ENCODE data around the gene SYTL3. TPM values are rescaled to one million over a fixed set of nuclear protein-coding genes. Genes with fewer than 3 reads are reported as not detected.
A peak's percentile ranks its signal among the peaks of the same experiment; 100 is the strongest.

SYTL3 gene
- total RNA-seq, 4 donors from 2014 or later, result 4.8 to 10.1 (median 7.6) TPM

DNA sequence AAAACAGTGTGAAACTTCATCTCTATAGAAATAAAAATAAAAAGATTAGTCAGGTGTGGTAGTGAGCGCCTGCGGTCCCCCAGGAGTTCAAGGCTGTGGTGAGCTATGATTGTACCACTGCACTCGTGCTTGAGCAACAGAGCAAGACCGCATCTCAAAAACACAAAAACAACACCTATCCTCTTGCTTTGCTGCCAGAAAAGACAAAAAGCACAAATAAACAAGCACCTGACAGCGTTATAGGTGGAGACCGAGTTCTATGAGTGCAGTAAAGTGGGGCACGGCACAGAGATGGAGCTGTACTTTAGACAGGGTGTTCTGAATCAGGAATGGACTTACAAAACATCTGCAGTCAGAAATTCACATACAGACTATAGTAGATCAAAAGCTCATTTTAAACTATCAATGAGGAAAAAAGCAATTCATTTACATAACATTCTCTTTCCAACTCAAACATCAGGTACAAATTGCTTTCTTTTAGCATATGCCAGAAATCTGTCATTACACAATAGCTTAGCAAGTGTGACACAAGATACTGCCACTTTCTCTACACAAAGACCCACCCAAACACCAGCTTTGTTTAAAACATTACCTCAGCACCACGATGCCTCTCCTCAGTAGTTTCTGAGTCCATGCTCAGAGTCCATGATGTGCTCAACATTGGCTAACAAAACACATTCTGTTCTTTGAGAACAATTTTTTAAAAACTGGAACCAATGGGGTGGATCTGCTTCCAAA lies 159.3 kb downstream of the SYTL3 start:
- DNase-seq (ENCODE audit: extremely low spot score), result no peak
- Histone ChIP-seq H3K27ac (replicated peaks in 1 of 4) (peak overlapping the region; percentile 46 to 60 (median 56)), H3K4me1 (peaks cover 48 to 86% (median 80%) of the 10 kb centered on the region in 4 donors), H3K4me3 (no peak overlapping the region), H3K9me3 (no peaks in the 10 kb centered on the region), H3K27me3 (no peaks in the 10 kb centered on the region), H3K36me3 (peaks cover 0 to 22% (median 7%) of the 10 kb centered on the region in 4 donors)
- TF ChIP-seq POLR2A (IDR thresholded peaks at IDR 0.05; ENCODE audit: low read depth) (no peak), POLR2AphosphoS5 (IDR thresholded peaks at IDR 0.05) (peak; percentile 52 to 54), EP300 (IDR thresholded peaks at IDR 0.05) (peak; percentile 60)
- TF ChIP-seq, protein P1, sequence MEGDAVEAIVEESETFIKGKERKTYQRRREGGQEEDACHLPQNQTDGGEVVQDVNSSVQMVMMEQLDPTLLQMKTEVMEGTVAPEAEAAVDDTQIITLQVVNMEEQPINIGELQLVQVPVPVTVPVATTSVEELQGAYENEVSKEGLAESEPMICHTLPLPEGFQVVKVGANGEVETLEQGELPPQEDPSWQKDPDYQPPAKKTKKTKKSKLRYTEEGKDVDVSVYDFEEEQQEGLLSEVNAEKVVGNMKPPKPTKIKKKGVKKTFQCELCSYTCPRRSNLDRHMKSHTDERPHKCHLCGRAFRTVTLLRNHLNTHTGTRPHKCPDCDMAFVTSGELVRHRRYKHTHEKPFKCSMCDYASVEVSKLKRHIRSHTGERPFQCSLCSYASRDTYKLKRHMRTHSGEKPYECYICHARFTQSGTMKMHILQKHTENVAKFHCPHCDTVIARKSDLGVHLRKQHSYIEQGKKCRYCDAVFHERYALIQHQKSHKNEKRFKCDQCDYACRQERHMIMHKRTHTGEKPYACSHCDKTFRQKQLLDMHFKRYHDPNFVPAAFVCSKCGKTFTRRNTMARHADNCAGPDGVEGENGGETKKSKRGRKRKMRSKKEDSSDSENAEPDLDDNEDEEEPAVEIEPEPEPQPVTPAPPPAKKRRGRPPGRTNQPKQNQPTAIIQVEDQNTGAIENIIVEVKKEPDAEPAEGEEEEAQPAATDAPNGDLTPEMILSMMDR (IDR thresholded peaks at IDR 0.05), result no peak
- 82% methylated on average over 8 of the region's 8 CpGs for WGBS
- intact Hi-C loops (cut with DNase I), result no loop called here

GRCh38 chr6:158810155-158811095 lies 160.6 kb downstream of the SYTL3 start:
- no peak for DNase-seq (ENCODE audit: extremely low spot score)
- WGBS, result 73% methylated on average over 9 of the region's 9 CpGs
- Histone ChIP-seq H3K4me1 (peaks cover 57 to 92% (median 88%) of the 10 kb centered on the region in 4 donors), H3K27ac (replicated peaks in 1 of 4) (peak overlapping the region in 3 of 4 donors; percentile 53 to 60 (median 60)), H3K4me3 (no peak overlapping the region), H3K36me3 (peaks cover 0 to 26% (median 7%) of the 10 kb centered on the region in 4 donors), H3K9me3 (no peaks in the 10 kb centered on the region), H3K27me3 (no peaks in the 10 kb centered on the region)
- TF ChIP-seq POLR2A (IDR thresholded peaks at IDR 0.05; ENCODE audit: low read depth), result no peak
- TF ChIP-seq EP300 (IDR thresholded peaks at IDR 0.05), result no peak
- TF ChIP-seq, protein P1 (IDR thresholded peaks at IDR 0.05), result no peak
- intact Hi-C loops (cut with DNase I), result no loop called here

GRCh38 chr6:158812611-158813010 lies 162.8 kb downstream of the SYTL3 start:
- WGBS, result 83% methylated on average over 5 of the region's 5 CpGs
- Histone ChIP-seq H3K36me3 (peaks cover 0 to 21% (median 5%) of the 10 kb centered on the region in 4 donors), H3K9me3 (no peaks in the 10 kb centered on the region), H3K27me3 (no peaks in the 10 kb centered on the region), H3K27ac (replicated peaks in 1 of 4) (peak overlapping the region in 1 of 4 donors; percentile 31), H3K4me3 (peak overlapping the region in 1 of 4 donors; percentile 69), H3K4me1 (peaks cover 68 to 99% (median 94%) of the 10 kb centered on the region in 4 donors)
- TF ChIP-seq, protein P1 (IDR thresholded peaks at IDR 0.05), result no peak
- TF ChIP-seq POLR2AphosphoS5 (IDR thresholded peaks at IDR 0.05) (no peak), EP300 (IDR thresholded peaks at IDR 0.05) (no peak), POLR2A (IDR thresholded peaks at IDR 0.05; ENCODE audit: low read depth) (no peak)
- no peak for DNase-seq (ENCODE audit: extremely low spot score)
- intact Hi-C loops (cut with DNase I), result no loop called here

DNA sequence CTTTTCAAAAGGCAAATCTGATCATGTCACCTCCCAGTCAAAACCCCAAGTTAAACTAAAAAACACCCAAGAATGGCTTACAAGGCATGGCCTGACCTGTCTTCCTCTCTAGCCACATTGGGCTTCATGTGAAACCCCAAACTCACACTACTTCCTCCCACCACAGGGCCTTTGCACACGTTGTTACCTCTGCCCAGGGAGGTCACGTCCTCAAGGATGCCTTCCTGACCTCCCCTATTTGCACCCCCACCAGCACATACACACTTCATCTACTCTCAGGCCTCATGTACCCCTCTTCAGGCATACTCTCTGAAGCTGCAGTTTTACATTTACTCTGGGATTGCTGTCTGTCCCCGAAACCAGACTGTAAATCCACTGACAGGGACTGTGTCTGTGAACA lies 163.2 kb downstream of the SYTL3 start:
- WGBS, result 84% methylated on average over 3 of the region's 3 CpGs
- no peak for TF ChIP-seq POLR2A (IDR thresholded peaks at IDR 0.05; ENCODE audit: low read depth)
- TF ChIP-seq EP300 (IDR thresholded peaks at IDR 0.05), result no peak
- TF ChIP-seq POLR2AphosphoS5 (IDR thresholded peaks at IDR 0.05), result no peak
- TF ChIP-seq, protein P1 (IDR thresholded peaks at IDR 0.05), result no peak
- intact Hi-C loops (cut with DNase I), result no loop called here
- peak overlapping the region in 3 of 4 donors; percentile 9 to 100 (median 47) for H3K27ac ChIP-seq (replicated peaks in 1 of 4)
- H3K36me3 ChIP-seq, result peaks cover 0 to 17% (median 3%) of the 10 kb centered on the region in 4 donors
- no peaks in the 10 kb centered on the region for H3K9me3 ChIP-seq
- H3K4me1 ChIP-seq, result peaks cover 68 to 95% (median 91%) of the 10 kb centered on the region in 4 donors
- no peaks in the 10 kb centered on the region for H3K27me3 ChIP-seq
- DNase-seq (ENCODE audit: extremely low spot score), result no peak
- H3K4me3 ChIP-seq, result peak overlapping the region in 2 of 4 donors; percentile 69 to 93

Small RNA genes within 50 kb of the gene (small RNA-seq; reads per million reads assigned to genes)
- gene MIR3918 (0 reads per million in 3 donors), gene MIR7161 (0 reads per million in 3 donors)

Other genes starting within 250 kb of the SYTL3 start
- gene TMEM181, start 90.0 kb upstream of the SYTL3 start, total RNA-seq, result 10 to 100 TPM; 21.6 to 31.6 (median 26.0) TPM
- gene DYNLT1, start 5.3 kb upstream of the SYTL3 start, total RNA-seq, result 100 to 1,000 TPM in 3 of 4 donors, 10 to 100 TPM in 1; 90.7 to 147 (median 102) TPM
- gene EZR, start 169.3 kb downstream of the SYTL3 start, total RNA-seq, result 100 to 1,000 TPM; 205 to 226 (median 212) TPM